Stimulated activated naive CD8-positive, alpha-beta T cell treated with anti-CD3 and anti-CD28 coated beads, Interleukin-15, amount 100 ng/mL, for 72 hours (primary cell): ENCODE data around the gene PPFIBP2.

ENCODE experiments used
- ATAC-seq: fragments of 150-1000 bp; cut with Tn5 transposase; 2 replicates; pipeline ENCODE4 v1.10.0; 2021; ENCODE audit warnings: mild to moderate bottlenecking, moderate library complexity
- DNase-seq, 2 donors: peaks; one replicate each; pipeline ENCODE4 v3.0.0; 2021 to 2022
- H3K27ac Mint-ChIP-seq, 2 donors: one replicate each; pipeline ENCODE4 v1.8.0; 2022; ENCODE audit warnings: mild to moderate bottlenecking in 2 of 2, mixed read lengths in 2 of 2, moderate library complexity in 2 of 2
- H3K27me3 Mint-ChIP-seq: one replicate; pipeline ENCODE4 v1.8.0; 2022; ENCODE audit warnings: mixed read lengths
- H3K4me1 Mint-ChIP-seq: one replicate; pipeline ENCODE4 v1.8.0; 2022; ENCODE audit warnings: mild to moderate bottlenecking, mixed read lengths
- H3K4me3 Mint-ChIP-seq, 2 donors: one replicate each; pipeline ENCODE4 v1.8.0; 2022; ENCODE audit warnings: mild to moderate bottlenecking in 2 of 2, mixed read lengths in 2 of 2, moderate library complexity in 1 of 2
- H3K9me3 Mint-ChIP-seq, 2 donors: one replicate each; pipeline ENCODE4 v1.8.0; 2022; ENCODE audit warnings: mixed read lengths in 2 of 2

Gene PPFIBP2

DNA sequence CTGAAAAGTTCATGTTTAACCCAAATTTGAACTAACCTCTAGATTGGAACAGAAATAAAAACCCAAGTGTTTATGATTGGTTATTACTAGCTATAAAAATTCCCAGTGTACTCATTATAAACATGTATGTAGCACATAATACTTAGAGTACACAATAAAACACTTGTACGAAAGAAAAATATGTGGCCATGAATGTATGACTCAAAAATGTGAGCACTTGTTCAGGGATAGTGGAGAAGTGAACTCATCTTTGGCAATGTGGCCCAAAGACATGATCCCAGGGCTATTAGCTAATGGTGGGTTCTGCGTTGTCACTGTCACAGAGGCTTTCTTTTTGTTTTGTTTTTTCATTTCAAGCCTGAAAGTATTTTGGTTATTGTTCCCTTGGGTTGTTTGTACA is 72.0 kb downstream of the PPFIBP2 start:
- DNase-seq (no peak), ATAC-seq (no peak)
- no peak overlapping the region for H3K4me3 Mint-ChIP-seq
- H3K4me1 Mint-ChIP-seq = no peaks in the 10 kb centered on the region
- no peaks in the 10 kb centered on the region for H3K9me3 Mint-ChIP-seq
- H3K27me3 Mint-ChIP-seq = no peaks in the 10 kb centered on the region
- no peak overlapping the region for H3K27ac Mint-ChIP-seq

DNA sequence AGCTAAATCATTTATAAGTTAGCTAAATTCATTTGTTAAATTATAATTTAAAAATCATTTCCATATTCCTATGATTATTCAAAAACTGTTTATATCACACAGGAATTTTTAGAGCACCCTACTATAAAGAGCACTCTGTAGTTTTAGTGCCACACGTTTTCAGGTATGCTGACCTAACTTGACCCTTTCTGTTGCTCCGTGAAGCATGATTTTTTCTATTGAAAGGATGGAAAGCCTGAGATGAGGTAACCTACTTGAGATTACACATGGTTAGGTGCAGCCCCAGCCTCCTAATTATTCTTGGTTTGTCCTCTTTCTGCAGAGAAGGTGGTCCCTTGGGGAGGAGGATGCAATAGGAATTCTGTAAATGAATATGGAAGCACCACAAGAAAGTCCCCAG is 72.6 kb downstream of the PPFIBP2 start:
- DNase-seq = no peak
- H3K4me1 Mint-ChIP-seq = no peaks in the 10 kb centered on the region

DNA sequence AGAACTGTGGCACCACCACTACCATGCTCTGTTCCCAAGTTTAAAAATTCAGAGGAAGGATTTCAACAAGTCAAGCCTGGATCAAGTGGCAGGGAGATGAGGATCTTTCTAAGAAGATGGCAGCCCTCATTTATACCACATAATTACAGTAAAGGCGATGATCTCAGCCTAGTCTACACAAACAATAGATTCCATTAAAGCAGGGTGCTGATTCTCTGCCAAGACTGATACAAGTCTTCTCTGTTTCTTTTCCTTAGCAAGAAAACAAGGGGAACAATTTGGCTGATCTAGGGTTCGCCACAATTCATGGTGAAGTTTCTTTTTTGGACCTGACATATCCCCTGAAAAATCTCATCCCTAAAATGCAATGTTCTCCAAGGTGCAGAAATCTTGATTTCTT is 73.9 kb downstream of the PPFIBP2 start:
- H3K27me3 Mint-ChIP-seq = no peaks in the 10 kb centered on the region
- DNase-seq = no peak
- peaks cover 9% of the 10 kb centered on the region for H3K4me1 Mint-ChIP-seq
- no peak for ATAC-seq
- H3K27ac Mint-ChIP-seq = no peak overlapping the region
- no peak overlapping the region for H3K4me3 Mint-ChIP-seq
- no peaks in the 10 kb centered on the region for H3K9me3 Mint-ChIP-seq

More for the DNA sequence above, 72.6 kb downstream of the PPFIBP2 start:
- Mint-ChIP-seq H3K27ac (no peak overlapping the region), H3K9me3 (no peaks in the 10 kb centered on the region), H3K4me3 (no peak overlapping the region), H3K27me3 (no peaks in the 10 kb centered on the region)
- no peak for ATAC-seq

DNA sequence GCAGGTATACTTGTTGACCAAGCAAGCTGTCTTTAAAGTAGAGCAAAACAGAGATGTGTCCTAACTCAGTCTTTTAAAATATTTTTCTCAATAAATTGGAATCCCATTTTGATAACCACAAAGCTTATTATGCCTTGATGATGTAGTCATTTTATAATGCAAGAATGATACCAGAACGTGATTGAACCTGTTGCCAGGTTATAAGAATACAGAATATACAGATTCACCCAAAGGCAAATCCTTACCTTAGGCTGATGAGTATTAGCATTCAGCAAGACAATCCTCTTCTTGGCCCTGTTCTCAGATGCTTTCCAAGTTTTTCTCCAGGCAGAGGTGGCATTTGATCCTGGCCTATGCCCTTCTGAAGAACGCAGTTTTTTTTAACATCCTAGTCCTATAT is 76.1 kb downstream of the PPFIBP2 start:
- no peak for DNase-seq
- Mint-ChIP-seq H3K27me3 (no peaks in the 10 kb centered on the region), H3K4me1 (peaks cover 13% of the 10 kb centered on the region)

DNA sequence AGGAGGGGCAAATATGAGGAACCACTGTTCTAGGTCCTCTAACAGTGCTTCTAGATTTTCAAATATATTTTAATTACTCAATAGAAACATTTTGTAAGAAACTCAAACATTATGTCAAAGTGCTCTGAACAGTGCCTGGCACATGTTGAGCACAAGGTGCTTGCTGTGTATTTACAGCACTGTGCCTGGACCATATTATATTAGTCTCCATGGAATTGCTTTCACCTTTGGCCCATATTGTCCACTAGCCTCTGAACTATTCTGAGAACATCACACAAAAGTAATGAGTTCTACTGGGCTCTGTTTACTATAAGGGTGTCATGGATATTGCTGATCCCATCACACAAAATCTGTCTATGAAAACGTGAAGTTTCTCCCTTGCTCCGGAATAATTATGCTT is 76.7 kb downstream of the PPFIBP2 start:
- Mint-ChIP-seq H3K27ac (no peak overlapping the region), H3K9me3 (no peaks in the 10 kb centered on the region), H3K4me3 (no peak overlapping the region), H3K4me1 (peaks cover 13% of the 10 kb centered on the region), H3K27me3 (no peaks in the 10 kb centered on the region)
- ATAC-seq (no peak), DNase-seq (no peak)

More for the DNA sequence above, 76.1 kb downstream of the PPFIBP2 start:
- ATAC-seq = no peak
- Mint-ChIP-seq H3K27ac (no peak overlapping the region), H3K9me3 (no peaks in the 10 kb centered on the region), H3K4me3 (no peak overlapping the region)

DNA sequence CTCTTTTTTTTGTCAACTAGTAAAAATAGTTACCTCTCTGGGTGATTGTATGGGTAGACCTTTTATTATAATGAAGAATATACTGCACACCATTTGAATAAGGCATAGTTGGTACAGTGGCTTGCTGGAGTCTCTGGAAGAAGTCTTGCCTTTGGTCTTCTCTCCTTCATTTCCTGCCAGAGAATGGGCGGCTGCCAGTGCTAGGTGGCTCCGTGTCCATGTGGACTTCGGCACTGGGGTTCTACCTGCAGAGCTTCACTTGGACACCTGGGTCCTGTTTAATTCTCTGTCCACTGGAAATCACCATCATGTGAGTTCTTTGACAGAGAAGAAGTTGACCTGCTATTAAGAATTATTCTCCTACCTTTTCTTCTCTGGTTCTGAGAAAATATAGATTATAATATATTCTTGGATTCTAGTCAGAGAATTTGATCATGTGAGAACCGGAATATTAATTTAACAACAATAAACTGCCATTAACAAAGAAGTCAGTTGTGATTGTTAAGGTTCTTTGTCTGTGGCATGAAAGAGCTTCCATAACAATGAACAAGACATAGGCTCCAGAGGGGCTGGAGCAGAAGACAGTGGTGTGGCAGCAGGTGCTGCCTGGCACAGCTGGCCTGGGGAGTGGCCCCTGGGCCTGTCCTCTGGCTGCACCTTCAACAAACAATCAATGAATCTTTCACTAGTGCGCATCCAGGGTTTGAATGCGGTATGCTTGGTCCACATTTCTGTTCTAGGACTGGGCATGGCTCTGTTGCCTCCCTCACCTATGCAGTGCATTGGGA is 77.5 kb downstream of the PPFIBP2 start:
- DNase-seq = no peak
- H3K27me3 Mint-ChIP-seq = no peaks in the 10 kb centered on the region
- H3K27ac Mint-ChIP-seq = peak overlapping the region in 1 of 2 donors; percentile 78
- no peak overlapping the region for H3K4me3 Mint-ChIP-seq
- no peaks in the 10 kb centered on the region for H3K9me3 Mint-ChIP-seq
- H3K4me1 Mint-ChIP-seq = peaks cover 13% of the 10 kb centered on the region
- ATAC-seq = no peak

DNA sequence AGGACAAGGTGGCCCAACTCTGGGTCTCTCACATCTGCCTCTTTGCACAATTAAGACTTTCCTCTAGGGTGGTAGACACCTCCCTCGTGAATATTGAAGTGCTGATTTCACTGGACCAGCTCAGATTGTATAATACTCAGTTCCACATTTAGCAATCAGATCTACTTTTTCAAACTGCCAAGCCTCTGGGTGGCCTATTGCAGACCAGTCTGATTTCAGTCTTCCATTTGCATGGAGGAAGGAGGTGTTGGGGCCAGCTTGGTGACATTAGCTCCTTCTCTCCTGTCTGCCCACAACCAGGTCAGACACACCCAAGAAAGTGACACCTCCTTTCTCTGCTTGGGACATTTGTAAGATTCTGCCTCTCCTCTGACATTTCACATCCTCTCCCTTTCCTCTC is 78.2 kb downstream of the PPFIBP2 start:
- H3K4me3 Mint-ChIP-seq = no peak overlapping the region
- ATAC-seq (no peak), DNase-seq (no peak)
- H3K9me3 Mint-ChIP-seq = no peaks in the 10 kb centered on the region
- H3K27ac Mint-ChIP-seq = peak overlapping the region in 1 of 2 donors; percentile 90
- no peaks in the 10 kb centered on the region for H3K27me3 Mint-ChIP-seq
- H3K4me1 Mint-ChIP-seq = peaks cover 13% of the 10 kb centered on the region

DNA sequence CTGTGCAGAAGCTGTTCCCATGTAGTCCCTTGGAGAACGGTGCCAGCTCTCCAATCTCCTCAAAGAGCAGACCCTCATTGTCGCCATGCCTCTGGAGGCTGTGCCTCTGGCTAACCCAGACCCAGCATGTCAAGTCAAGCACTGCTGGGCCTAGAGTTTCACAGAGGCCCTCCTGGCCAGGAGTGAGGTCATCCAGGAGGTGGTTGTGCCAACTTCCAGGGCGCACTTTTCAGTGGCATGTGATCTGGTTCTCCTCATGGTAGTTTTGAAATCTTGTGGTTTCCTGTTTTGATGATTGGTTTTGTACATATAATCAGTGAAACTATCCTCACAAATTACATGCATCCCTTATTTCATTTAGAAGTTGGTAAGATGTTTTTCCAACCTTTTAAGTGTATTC is 78.9 kb downstream of the PPFIBP2 start:
- Mint-ChIP-seq H3K27ac (no peak overlapping the region), H3K4me3 (no peak overlapping the region), H3K9me3 (no peaks in the 10 kb centered on the region), H3K4me1 (peaks cover 13% of the 10 kb centered on the region), H3K27me3 (no peaks in the 10 kb centered on the region)
- DNase-seq = peak in 1 of 2 donors; percentile 31
- peak; percentile 79 for ATAC-seq

DNA sequence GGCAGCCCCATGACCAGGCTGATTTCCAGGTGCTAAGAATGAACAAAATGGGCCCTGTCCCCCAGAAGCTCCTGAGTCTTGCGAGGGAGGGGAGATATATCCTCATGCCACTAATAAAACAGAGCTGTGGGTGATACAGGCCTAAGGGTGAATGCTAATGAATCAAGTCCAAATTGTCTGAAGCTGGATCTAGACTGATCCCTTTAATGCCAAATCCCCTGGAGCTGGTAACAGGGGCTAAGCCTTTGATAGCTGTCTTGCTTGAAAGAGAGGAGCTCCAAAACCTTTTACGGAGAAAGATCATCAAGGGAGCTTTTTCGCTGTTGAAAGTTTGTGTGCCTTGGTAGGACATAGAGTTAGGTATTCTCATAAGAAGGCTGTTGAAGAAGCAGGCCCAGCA is 79.7 kb downstream of the PPFIBP2 start:
- H3K4me3 Mint-ChIP-seq = no peak overlapping the region
- DNase-seq = no peak
- H3K9me3 Mint-ChIP-seq = no peaks in the 10 kb centered on the region
- H3K27me3 Mint-ChIP-seq = no peaks in the 10 kb centered on the region
- ATAC-seq = no peak
- H3K27ac Mint-ChIP-seq = peak overlapping the region in 1 of 2 donors; percentile 34
- H3K4me1 Mint-ChIP-seq = peaks cover 13% of the 10 kb centered on the region

DNA sequence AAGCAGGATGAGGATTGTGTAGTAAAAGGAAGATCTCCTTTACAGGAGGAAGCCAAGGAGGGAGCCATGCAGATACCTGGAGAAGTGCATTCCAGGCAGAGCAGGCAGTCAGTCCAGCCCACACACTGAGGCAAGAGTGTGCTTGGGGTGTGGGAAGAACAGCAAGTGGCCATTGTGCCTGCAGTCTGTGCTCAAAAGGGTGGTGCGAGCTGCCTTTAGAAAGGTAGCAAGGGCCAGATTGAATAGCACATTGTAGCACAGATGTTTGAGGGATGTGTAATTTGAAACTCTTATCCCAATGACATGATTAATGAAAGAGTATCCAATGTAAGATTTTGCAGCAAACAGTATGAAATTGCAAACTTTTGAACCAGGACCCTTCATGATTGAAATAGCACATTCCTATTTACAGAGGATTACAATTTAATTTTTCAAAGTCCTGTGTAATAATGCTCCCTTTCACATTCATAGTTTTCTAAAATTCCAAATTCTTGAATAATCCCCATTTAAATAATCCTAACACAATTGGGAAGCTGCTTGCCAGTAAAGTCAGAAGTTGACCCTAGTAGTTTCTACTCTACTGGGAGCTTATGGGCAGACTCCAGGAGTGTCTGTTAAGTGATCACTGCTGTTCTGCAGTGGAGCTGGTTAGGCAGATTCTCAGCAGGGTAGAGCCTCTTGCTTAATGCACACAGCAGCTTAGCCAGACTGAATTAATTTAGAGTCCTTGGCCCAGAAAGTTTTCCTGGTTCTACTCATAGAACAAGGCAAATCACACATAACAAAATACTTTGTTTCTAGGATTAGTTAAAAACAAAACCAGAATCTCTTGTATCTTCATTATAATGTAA is 81.4 kb downstream of the PPFIBP2 start:
- no peak for ATAC-seq

DNA sequence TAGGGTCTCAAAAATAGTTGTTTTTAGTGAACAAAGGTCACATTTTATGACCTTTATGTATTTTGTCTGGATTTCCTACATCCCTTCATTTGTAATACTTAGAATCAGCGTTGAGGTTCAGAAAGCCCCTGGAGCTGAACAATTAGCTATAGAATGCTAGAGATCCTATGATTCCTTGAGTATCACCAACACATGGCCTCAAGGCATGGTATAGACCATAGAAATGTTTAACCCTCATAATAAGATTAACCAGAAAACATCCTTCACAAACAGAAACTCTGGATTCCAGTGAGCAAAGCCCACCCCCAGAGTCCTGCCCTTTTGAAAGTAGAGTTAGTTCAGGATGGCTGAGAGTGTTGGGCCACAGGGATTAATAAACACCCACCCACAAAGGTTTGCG is 82.2 kb downstream of the PPFIBP2 start:
- no peak overlapping the region for H3K27ac Mint-ChIP-seq
- no peak for DNase-seq
- ATAC-seq = no peak

More for the DNA sequence above, 81.4 kb downstream of the PPFIBP2 start:
- Mint-ChIP-seq H3K4me1 (peaks cover 13% of the 10 kb centered on the region), H3K27me3 (no peaks in the 10 kb centered on the region), H3K27ac (no peak overlapping the region), H3K4me3 (no peak overlapping the region), H3K9me3 (no peaks in the 10 kb centered on the region)
- DNase-seq = no peak

DNA sequence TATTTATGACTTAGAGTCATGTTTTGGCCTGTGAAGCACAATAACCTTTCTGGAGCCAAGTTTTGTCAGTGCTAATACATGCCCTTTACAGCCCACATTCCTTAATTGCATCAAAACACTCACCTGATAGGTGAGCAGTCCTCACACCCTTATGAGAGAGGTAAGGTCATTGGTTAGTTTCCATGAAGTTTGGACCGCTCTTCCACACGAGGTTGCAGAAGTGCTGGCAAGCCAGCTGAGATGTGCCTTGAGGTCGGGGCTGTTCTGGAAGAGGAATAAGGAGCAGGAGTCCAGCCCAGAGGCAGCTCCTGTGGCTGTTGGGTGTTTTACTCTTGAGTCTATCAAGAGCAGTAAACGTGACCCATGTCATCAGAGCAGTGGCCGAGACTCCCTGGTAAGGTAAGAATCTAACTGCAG is 83.2 kb downstream of the PPFIBP2 start:
- Mint-ChIP-seq H3K27ac (no peak overlapping the region), H3K9me3 (no peaks in the 10 kb centered on the region), H3K27me3 (no peaks in the 10 kb centered on the region), H3K4me3 (no peak overlapping the region), H3K4me1 (peaks cover 11% of the 10 kb centered on the region)
- DNase-seq (no peak), ATAC-seq (no peak)

More for the DNA sequence above, 82.2 kb downstream of the PPFIBP2 start:
- Mint-ChIP-seq H3K4me3 (no peak overlapping the region), H3K4me1 (peaks cover 13% of the 10 kb centered on the region), H3K27me3 (no peaks in the 10 kb centered on the region), H3K9me3 (no peaks in the 10 kb centered on the region)

DNA sequence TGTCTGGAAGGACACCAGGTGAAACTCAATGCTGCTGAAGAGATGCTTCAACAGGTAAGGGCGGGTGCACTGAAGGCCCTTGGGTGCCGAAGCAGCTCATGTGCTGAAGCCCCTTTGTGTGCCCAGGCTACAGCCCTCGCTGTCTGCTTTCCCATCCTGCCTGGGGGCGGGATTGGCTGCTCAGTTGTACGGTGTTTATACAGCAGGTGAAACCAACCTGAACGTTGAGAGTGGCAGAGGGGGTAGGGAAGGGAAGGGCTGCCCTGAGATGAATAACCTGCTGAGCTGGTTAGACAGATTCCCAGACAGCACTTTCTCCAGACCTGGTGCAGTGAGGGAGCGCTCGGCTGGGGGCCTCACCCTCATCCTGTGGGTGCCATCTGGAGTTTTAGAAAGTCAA is 83.8 kb downstream of the PPFIBP2 start:
- DNase-seq = no peak
- no peak overlapping the region for H3K27ac Mint-ChIP-seq
- H3K27me3 Mint-ChIP-seq = no peaks in the 10 kb centered on the region
- no peaks in the 10 kb centered on the region for H3K9me3 Mint-ChIP-seq
- no peak overlapping the region for H3K4me3 Mint-ChIP-seq
- H3K4me1 Mint-ChIP-seq = peaks cover 5% of the 10 kb centered on the region
- ATAC-seq = no peak

DNA sequence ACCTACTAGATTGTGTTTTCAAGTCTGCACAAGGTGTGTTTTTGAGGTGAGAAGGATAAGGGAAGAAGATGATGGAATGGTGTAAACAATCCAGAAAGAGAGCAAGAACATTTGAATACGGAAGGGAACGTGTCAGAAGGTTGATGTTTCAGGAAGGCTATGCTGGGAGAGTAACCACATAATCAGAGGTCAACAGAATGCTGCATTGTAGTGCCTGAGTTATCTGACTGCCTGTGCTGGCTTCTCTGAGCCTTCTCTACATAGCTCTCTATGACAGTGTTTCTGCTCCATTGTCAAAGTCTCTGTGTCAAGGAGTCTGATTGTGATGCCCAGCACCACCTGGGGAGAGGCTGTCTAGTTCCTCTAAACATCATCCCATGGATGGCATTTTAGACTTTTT is 85.4 kb downstream of the PPFIBP2 start:
- no peak overlapping the region for H3K4me3 Mint-ChIP-seq
- no peaks in the 10 kb centered on the region for H3K4me1 Mint-ChIP-seq
- DNase-seq (no peak), ATAC-seq (no peak)
- H3K9me3 Mint-ChIP-seq = no peaks in the 10 kb centered on the region
- peak overlapping the region in 1 of 2 donors; percentile 0 for H3K27ac Mint-ChIP-seq
- no peaks in the 10 kb centered on the region for H3K27me3 Mint-ChIP-seq

DNA sequence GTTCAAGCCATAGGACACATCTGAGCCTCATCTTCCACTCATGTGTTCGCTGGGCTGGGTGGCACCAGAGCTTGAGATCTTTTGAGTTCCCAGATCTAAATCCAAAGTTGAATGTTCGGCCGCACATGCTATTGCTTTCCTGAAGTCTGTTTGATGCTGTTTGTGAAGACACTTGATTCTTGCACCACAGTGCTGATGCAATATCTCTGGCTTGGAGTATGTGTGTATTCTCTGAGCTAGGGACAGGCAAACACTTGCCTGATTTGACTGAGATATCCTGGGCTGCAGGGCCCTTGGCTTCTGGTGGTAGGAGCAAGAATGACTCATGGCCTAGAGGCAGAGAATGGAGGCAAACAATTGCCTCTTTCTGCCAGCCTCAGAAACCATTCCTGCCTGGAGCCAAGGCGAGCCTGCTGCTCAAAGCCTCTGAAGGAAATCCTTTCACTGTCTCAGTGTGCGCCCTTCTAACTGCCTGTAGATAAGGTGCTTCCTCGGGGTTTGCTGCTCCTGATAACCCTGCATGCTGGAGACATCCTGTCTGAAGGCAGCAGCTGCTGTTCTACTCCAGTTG is 86.5 kb downstream of the PPFIBP2 start:
- Mint-ChIP-seq H3K4me1 (no peaks in the 10 kb centered on the region), H3K27ac (peak overlapping the region in 1 of 2 donors; percentile 51), H3K4me3 (no peak overlapping the region), H3K9me3 (no peaks in the 10 kb centered on the region), H3K27me3 (no peaks in the 10 kb centered on the region)
- ATAC-seq (no peak), DNase-seq (no peak)
